GM19467 (cell line): ENCODE measurements around the gene MAGI3.
"Not testable (repeated sequence)": the region's sequence is repeated elsewhere in the genome, so short reads cannot be mapped to it uniquely, and the experiment has no call there.

Experiments used
- ATAC-seq: cut with Tn5 transposase; IDR thresholded peaks from one replicate; pipeline ENCODE4 v1.9.1; 2021; ENCODE audit warnings: mild to moderate bottlenecking, moderate library complexity; ENCODE audit not compliant: unreplicated experiment

The MAGI3 gene

DNA sequence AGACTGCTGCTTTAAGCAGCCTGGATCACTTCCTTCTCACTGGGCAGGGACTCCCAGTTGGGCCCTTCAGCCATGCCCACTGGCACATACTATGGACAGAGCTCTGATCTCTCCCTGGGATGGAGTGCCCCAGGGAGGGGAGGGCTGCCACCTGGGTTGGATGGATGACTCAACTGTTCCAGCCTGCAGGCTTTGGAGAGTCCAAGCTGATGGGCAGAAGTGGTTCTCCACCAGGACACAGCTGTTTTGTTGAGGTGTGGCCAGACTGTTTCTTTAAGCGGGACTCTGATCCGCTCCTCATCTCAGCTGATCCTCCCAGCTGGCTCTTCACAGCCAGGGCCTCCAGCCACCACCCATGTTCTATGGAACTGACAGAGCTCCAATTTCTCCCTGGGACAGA lies 166.9 kb downstream of the MAGI3 start:
- no peak for ATAC-seq

GRCh38 chr1:113565621-113566020 lies 175.3 kb downstream of the MAGI3 start:
- no peak for ATAC-seq

DNA sequence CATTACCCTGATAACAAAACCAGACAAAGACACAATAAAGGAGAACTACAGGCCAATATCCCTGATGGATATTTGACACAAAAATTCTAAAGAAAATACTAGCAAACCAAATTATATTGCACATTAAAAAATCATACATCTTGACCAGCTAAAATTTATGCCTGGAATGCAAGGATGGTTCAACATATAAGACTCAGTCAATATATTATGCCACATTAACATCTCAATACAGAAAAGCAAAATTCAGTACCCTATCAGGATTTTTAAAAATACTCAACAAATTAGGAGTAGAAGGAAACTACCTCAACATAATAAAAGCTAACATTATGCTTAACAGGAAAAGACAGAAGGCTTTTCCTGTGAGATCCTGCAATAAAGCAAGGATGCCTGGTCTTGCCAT lies 177.1 kb downstream of the MAGI3 start:
- no peak for ATAC-seq

DNA sequence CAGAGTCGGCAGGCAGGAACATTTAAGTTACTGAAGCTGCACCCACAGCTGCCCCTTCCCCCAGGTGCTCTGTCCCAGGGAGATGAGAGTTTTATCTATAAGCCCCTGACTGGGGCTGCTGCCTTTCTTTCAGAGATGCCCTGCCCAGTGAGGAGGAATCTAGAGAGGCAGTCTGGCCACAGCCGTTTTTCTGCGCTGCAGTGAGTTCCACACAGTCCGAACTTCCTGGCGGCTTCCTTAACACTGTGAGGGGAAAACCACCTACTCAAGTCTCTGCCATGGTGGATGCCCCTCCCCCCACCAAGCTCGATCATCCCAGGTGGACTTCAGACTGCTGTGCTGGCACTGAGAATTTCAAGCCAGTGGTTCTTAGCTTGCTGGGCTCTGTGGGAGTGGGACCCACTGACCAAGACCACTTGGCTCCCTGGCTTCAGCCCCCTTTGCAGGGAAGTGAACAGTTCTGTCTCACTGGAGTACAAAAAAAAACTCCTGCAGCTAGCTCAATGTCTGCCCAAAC lies 185.5 kb downstream of the MAGI3 start:
- not testable (repeated sequence) for ATAC-seq

DNA sequence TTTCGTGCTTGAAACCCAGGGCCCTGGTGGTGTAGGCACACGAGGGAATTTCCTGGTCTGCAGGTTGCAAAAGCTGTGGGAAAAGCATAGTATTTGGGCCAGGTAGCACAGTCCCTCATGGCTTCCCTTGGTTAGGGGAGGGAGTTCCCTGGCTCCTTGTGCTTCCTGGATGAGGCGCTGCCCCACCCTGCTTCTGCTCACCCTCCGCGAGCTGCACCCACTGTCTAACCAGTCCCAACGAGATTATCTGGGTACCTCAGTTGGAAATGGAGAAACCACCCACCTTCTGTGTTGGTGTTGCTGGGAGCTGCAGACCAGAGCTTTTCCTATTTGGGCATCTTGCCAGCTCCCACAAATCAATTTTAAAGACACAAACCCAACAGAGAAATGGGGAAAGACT lies 186.0 kb downstream of the MAGI3 start:
- no peak for ATAC-seq

- no peak for ATAC-seq
Measured at GRCh38 chr1:113579256-113580018, 189.1 kb downstream of the MAGI3 start.

- no peak for ATAC-seq
Measured at GRCh38 chr1:113581323-113581722, 191.0 kb downstream of the MAGI3 start.

GRCh38 chr1:113582084-113582483 lies 191.8 kb downstream of the MAGI3 start:
- ATAC-seq: no peak

DNA sequence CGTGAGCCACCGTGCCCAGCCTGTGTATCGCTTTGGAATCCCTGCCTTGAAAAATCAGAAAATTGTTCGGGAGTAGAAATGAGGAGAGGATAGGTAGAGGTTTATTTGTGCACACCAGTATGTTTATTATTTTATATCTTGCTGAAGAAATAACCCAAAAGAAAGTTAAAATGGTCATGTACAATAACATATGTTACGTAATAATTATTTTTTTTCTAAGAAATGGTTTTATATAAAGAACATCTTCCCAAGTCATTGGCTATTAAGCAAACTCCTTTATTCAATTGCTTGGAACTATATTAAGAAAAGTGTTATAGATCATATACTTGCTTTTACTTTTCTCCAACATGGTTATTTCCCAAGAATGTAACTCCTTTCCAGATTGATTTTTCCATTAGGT lies 197.2 kb downstream of the MAGI3 start:
- ATAC-seq: no peak

GRCh38 chr1:113592230-113592629 lies 201.9 kb downstream of the MAGI3 start:
- no peak for ATAC-seq

DNA sequence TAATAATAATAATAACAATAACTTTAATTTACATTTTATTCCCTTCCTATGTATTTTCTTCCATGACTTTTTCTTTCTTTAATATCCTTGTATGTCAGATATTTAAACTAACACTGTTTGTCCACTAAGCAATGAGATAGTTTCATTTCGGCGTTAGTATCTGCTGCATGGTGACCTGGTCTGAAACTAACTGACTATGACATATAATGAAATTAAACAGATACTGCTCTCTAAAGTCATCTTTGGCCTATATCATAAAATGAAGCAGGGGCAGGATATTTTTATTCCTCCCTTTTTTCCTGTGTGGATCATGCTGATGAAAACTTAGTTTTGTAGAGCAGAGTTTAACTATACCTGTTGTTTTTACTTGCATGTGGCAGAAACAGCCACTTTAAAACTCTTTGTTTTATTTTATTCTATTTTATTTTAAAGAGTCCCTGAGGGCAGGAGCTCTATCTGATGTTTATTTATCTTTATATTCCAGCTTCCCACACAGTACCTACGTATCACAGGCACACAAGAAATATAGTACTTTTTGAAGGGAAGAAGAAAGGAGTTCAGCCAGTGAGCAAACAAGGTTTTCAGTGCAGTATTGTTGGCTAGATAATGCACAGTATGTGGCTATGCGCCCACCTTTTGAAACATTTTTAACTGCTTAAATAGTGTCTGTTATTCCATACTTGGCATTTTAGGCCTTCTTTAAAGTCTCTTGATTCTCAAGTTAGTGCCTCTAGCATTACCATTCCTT lies 203.4 kb downstream of the MAGI3 start:
- no peak for ATAC-seq

- not testable (repeated sequence) for ATAC-seq
Measured at GRCh38 chr1:113604466-113604865, 214.2 kb downstream of the MAGI3 start.

DNA sequence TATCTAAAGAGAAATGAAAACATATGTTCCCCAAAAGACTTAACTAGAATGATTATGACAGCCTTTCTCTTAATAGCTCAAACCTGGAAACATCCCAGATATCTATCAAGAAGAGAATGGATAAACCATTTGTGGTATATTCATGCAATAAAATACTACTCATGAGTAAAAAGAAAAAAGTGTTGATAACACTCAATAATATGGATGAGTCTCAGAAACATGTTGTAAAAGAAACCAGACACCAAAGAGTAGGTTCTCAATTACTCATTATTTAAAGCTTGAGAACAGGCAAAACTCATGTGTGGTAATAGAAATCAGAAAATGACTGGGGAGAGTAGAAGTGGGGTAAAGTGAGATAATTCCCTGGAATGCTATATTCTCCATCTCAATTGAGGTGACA lies 214.8 kb downstream of the MAGI3 start:
- ATAC-seq: no peak

DNA sequence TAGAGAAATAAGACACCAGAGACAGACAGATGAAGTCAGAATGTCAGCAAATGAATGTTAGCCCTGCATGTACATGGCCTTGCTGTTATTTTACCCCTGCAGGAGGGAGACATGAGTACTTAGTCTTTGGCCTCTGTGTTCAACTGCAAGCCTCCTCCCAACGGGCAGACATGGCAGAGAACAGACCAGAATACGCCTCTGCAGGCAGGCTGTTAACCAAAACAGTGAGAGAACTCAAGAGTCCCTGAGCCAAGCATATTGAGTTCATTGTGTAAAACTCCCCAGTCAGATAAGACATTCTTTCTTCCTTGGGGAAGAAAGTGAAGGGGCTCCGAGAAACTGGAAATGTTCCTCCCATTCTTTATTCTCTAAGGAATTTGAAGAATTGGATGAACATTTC lies 218.1 kb downstream of the MAGI3 start:
- ATAC-seq: no peak

- ATAC-seq: no peak
Measured at GRCh38 chr1:113610372-113610771, 220.1 kb downstream of the MAGI3 start.

- no peak for ATAC-seq
Measured at GRCh38 chr1:113615425-113615824, 225.1 kb downstream of the MAGI3 start.

DNA sequence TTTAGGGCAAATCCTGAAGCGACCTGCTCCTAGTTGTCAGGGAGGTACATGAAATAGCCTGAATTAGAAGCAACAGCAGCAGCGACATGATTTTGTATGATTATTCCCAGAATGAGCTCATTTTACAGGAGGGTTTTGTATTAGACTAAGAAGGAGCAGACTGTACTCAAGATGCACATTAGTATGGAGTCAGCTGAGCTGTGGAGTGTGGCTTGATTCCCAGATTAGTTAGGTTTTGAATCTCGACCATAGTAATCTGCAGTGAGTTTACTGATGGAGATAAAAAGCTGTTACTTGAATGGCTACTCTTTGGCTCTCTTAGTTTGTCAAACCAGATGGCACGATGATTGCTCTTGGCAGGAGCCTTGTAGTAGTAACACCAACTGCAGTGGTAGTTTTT lies 225.8 kb downstream of the MAGI3 start:
- ATAC-seq: no peak

GRCh38 chr1:113617438-113618141 lies 227.3 kb downstream of the MAGI3 start:
- ATAC-seq: no peak

- no peak for ATAC-seq
Measured at GRCh38 chr1:113628997-113629396, 238.7 kb downstream of the MAGI3 start.

- ATAC-seq: no peak
Measured at GRCh38 chr1:113630340-113631327, 240.3 kb downstream of the MAGI3 start.
